ENCODE data around the gene MPP2.
"Not testable (repeated sequence)": the region's sequence is repeated elsewhere in the genome, so short reads cannot be mapped to it uniquely, and the experiment has no call there.

Gene MPP2

GRCh38 chr17:43907425-43907981 lies at the start of gene MPP2:
TSS of gene MPP2 (minus strand) at chr17:43907536. CDS start at chr17:43904460, 3,076 bp downstream.
- DNase-seq (ENCODE audit: low read depth in 2 of 2) = peak; percentile 34 to 48

DNA sequence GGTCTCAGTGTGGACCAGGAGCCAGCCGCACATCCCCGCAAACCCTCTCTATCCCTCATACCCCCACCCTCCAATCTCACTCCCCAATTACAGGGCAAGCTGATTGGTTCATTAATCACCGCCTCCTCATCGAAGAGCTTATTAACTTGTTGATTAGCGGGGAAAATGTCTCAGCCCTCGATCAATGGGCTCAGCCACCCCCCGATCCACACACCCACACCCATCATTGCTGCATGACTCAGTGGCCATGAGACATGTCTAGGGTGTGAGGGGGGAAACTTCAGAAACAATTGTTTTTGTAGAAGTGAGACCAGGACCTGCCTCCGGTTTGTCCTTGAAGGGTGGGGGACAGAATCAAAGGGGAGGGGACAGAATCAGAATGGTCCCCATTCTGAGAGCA lies 48.9 kb upstream of the MPP2 start:
- no peak for DNase-seq (ENCODE audit: low read depth in 2 of 2)

GRCh38 chr17:43953746-43954145 lies 46.4 kb upstream of the MPP2 start, which contains the start of gene PYY:
TSS of gene PYY (minus strand) at chr17:43953940. CDS start at chr17:43953483, 457 bp downstream.
- no peak for DNase-seq (ENCODE audit: low read depth in 2 of 2)

GRCh38 chr17:43952724-43953666 lies 45.7 kb upstream of the MPP2 start:
- no peak for DNase-seq (ENCODE audit: low read depth in 2 of 2)

DNA sequence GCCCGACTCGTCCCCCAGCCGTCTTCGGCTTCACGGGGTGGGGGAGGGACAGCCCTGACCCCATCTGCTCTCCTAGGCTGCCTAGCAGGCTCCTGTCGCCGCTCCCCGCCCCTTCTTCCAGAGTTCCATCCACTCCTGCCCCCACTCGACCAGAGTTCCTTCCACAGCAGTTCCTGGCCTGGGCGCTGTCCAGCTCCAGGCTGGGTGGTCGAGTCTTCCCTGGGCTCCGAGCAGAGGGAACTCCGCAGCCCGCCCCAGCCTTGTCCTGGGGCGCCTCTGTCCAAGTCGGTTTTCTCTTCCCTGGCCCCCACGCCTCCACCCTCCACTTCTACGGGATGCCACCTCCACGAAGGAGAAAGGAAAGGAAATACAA lies 45.0 kb upstream of the MPP2 start:
- DNase-seq (ENCODE audit: low read depth in 2 of 2) = no peak

DNA sequence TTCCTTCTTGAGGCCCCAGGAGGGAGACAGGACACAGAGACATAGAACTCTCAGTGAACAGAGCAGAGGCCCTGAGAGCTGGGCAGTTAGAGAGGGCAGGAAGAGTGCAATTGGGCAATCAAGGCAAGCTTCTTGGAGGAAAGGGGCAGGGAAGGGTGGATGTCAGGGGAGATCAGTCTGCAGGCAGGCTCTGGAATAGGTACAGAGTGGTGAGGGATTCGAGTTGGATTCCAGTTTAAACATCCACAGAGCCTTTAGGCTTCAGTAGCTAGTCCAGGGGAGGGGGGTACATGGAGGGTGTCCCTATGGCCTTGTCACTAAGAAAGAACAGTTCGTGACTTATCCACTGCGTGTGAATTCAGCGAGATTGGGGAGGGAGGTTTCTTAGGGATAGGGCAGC lies 44.4 kb upstream of the MPP2 start:
- no peak for DNase-seq (ENCODE audit: low read depth in 2 of 2)

GRCh38 chr17:43950554-43950953 lies 43.2 kb upstream of the MPP2 start:
- DNase-seq (ENCODE audit: low read depth in 2 of 2) = no peak

GRCh38 chr17:43949781-43950180 lies 42.4 kb upstream of the MPP2 start:
- DNase-seq (ENCODE audit: low read depth in 2 of 2) = no peak

DNA sequence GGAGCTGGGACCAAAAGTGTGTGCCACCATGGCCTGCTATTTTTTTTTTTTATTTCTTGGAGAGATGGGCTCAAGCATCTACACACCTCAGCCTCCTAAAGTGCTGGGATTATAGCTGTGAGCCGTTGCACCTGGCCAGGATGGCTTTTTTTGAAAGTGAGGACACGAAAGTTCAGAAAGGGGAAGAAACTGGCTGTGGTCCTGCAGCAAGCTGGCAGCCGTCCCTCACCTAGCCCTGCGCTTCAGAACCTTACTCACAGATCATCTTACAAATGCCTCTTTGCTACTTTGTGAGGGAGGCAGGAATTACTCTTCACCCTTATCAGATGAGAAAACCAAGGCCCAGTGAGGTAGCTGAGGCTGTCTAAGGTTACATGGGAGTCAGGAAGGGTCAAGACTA lies 39.4 kb upstream of the MPP2 start:
- DNase-seq (ENCODE audit: low read depth in 2 of 2) = no peak

- no peak for DNase-seq (ENCODE audit: low read depth in 2 of 2)
These were observed 37.9 kb upstream of the MPP2 start for GRCh38 chr17:43945074-43945829.

GRCh38 chr17:43942051-43942685 lies 34.8 kb upstream of the MPP2 start, which contains the start of gene PPY:
TSS of gene PPY (minus strand) at chr17:43942476. CDS start at chr17:43941654, 822 bp downstream.
- no peak for DNase-seq (ENCODE audit: low read depth in 2 of 2)

DNA sequence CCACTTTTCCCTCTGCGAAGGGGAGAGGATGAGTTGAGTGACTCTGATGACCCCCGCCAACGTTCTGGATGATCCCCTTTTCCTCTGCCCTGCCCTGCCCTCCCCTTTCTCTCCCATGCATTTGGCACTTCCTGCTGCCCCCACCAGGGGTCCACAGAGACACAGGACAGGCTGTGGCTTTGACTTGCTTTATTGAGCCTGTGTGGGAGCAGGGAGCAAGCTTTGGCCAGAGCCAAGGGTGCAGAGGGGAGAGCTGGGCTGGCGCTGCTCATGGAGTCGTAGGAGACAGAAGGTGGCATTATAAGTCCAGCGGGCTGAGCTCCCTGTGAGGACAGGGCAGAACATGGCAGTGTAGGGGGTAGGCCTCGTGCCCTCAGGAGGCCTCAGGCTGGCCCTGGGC lies 33.3 kb upstream of the MPP2 start:
- DNase-seq (ENCODE audit: low read depth in 2 of 2) = no peak

DNA sequence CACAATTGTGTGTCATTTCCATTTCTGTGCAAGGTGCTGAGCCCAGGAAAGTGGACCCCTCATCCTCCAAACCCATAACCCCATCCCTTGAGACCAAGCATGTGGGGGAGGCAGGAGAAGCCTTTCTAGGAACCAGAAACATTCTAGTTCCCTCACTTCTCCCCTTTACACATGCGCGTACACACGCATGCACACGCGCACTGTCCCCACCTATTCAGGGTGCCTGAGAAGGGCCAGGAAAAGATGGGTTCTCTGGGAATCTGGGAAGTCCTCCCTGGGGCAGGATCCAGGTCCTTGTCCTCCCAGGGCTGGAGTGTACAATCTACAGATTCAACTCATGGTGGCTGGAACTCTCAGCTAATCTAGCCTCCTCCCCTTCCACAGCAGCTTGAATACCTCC lies 32.5 kb upstream of the MPP2 start:
- DNase-seq (ENCODE audit: low read depth in 2 of 2) = no peak

GRCh38 chr17:43939452-43939851 lies 32.1 kb upstream of the MPP2 start:
- not testable (repeated sequence) for DNase-seq (ENCODE audit: low read depth in 2 of 2)

DNA sequence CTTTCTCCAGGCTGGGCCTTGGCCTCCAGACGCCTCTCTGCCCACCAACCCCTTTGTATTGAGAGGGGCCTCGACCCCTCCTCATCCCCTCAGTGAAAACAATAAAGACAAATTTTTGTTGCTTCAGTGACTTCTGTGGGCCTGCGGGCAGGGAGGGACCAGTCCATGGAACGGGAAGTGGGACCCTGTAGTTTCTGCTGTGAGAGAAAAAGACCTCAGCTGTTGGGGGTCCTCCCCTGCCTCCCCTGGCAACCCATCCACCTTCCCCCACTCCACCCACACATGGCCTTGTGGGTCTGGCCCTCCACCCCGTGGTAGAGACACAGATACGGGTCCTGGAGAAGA lies 31.5 kb upstream of the MPP2 start:
- no peak for DNase-seq (ENCODE audit: low read depth in 2 of 2)

GRCh38 chr17:43936434-43936833 lies 29.1 kb upstream of the MPP2 start:
- no peak for DNase-seq (ENCODE audit: low read depth in 2 of 2)

- no peak for DNase-seq (ENCODE audit: low read depth in 2 of 2)
These were observed 28.6 kb upstream of the MPP2 start for GRCh38 chr17:43935926-43936261.

GRCh38 chr17:43935204-43935925 lies 28.0 kb upstream of the MPP2 start:
- DNase-seq (ENCODE audit: low read depth in 2 of 2) = no peak

- DNase-seq (ENCODE audit: low read depth in 2 of 2) = no peak
These were observed 25.6 kb upstream of the MPP2 start for GRCh38 chr17:43932923-43933322.

DNA sequence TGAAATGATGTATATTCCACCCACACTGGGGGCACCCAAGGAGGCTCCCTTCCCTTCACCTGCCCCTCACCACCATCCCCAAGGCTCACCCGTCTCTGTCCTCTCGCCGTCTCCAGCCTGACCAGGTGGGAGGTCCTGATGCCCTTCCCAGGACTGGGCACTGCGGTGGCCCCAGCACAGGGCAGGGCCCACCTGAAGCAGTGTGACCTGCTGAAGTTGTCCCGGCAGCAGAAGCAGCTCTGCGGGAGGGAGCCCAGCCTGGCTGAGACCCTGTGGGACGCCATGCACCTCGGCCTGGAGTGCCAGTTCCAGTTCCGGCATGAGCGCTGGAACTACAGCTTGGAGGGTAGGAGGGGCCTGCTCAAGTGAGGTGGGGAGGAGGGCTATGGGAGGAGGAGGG lies 25.0 kb upstream of the MPP2 start:
- DNase-seq (ENCODE audit: low read depth in 2 of 2) = no peak

DNA sequence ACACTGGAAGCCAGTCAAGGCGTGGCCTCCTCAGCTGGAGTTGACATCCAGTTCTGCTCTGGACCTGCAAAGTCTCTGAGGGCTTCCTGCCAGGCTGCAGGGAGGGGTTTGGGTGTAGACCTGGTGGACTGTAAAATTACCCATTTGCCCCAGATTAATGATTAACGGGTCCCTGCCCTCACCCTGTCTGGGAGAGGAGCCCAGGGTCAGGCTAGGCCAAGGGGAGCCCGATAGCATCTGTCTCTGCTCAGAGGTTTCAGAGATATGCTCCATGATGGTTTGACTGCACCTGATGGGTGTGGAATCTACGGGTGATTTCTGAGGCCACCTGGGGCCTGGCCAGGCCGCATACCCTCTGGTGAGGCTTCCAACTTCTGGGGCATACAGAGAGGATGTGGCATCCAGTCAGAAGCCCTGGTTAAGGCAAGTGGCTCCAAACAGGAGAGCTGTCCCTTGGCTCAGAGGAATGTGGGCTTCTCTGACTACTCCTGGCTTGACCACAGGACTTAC lies 23.8 kb upstream of the MPP2 start:
- no peak for DNase-seq (ENCODE audit: low read depth in 2 of 2)

All from stimulated activated CD4-positive, alpha-beta T cell treated with anti-CD3 and anti-CD28 coated beads, Interleukin-15, amount 100 ng/mL, for 48 hours (primary cell).